Testis (tissue), 5 donors: Measurements from ENCODE around the gene COLGALT1. TPM values are rescaled to one million over a fixed set of nuclear protein-coding genes. Genes with fewer than 3 reads are reported as not detected.
A peak's percentile ranks its signal among the peaks of the same experiment; 100 is the strongest.
"Not testable (repeated sequence)": the region's sequence is repeated elsewhere in the genome, so short reads cannot be mapped to it uniquely, and the experiment has no call there.

Experiments
- DNase-seq: peaks from one replicate; pipeline ENCODE4 v3.0.0-alpha.2; 2019
- H3K27ac ChIP-seq, 2 donors: fragments of 200-600 bp; sonication (generic); one replicate each; pipeline ENCODE4 v1.5.1; 2019
- H3K27me3 ChIP-seq: fragments of 200-600 bp; sonication (generic); one replicate; pipeline ENCODE4 v1.5.1; 2019
- H3K36me3 ChIP-seq: fragments of 200-600 bp; sonication (generic); one replicate; pipeline ENCODE4 v1.5.1; 2017; ENCODE audit warnings: low read depth; ENCODE audit errors: missing control alignments
- H3K4me1 ChIP-seq: fragments of 200-600 bp; sonication (generic); one replicate; pipeline ENCODE4 v1.5.1; 2019
- H3K4me3 ChIP-seq, 2 donors: fragments of 200-600 bp; sonication (generic); one replicate each; pipeline ENCODE4 v1.5.1; 2017 to 2019
- H3K9me3 ChIP-seq: fragments of 200-600 bp; sonication (generic); one replicate; pipeline ENCODE4 v1.5.1; 2017
- POLR2A ChIP-seq: fragments of 450-650 bp; IDR thresholded peaks from one replicate; pipeline ENCODE4 v1.6.1; 2017; ENCODE audit warnings: antibody characterized with exemption, mild to moderate bottlenecking, moderate library complexity
- WGBS, 2 donors: methylation state at CpG; one replicate each; pipeline ENCODE4 v1.1.5; 2018; 5-methylcytosine and 5-hydroxymethylcytosine counted together
- intact Hi-C: fragments of 100-400 bp; cut with DNase I; formaldehyde crosslinking; loops from one replicate; pipeline ENCODE4 v1.15.1; 2023; ENCODE audit warnings: low total_unique reads
- long read RNA-seq, 2 donors: transcript quantifications; one replicate each; lab custom pipeline, GENCODE V29; 2026
- polyA plus RNA-seq: library from polyadenylated mRNA; stranded (reverse); fragments of 350-450 nt; fragmentation: Illumina TruSeq; extraction: RNeasy Lipid Tissue Mini Kit (QIAGEN cat#74804); gene quantifications from one replicate; pipeline ENCODE4 v1.2.3, GENCODE V29; 2014; ENCODE audit warnings: low read depth, low replicate concordance; ENCODE audit not compliant: insufficient read depth
- total RNA-seq, 2 donors: library from RNA; depleted of rRNA; stranded (reverse); fragments of >200 nt; gene quantifications; one replicate each; pipeline ENCODE4 v1.2.3, GENCODE V29; 2016
- TF ChIP-seq, protein P1 (sequence below), 3 experiments: fragments of 450-650 bp in 2 of 3; fragments of 200-600 bp in 1 of 3; sonication (generic) in 1 of 3; IDR thresholded peaks; one replicate each; pipeline ENCODE4 v1.5.1; 2016 to 2019; ENCODE audit warnings: antibody characterized with exemption in 3 of 3, mild to moderate bottlenecking in 2 of 3, moderate library complexity in 1 of 3

COLGALT1 gene
- total RNA-seq = 10 to 100 TPM; 70.3 to 94.5 TPM
- 52.0 TPM for polyA plus RNA-seq
- long read RNA-seq, donor 1, transcript COLGALT1-201 (12 exons, 3,704 nt) = major isoform, 20 of 21 reads
- long read RNA-seq, donor 1, partial matches to known transcripts = 0 of 21 reads
- long read RNA-seq, donor 1, other reads (novel, unspliced or antisense) = 0 of 21 reads
- long read RNA-seq, donor 2, transcript COLGALT1-202 (2 exons, 2,941 nt) = minor isoform, 9 of 22 reads
- long read RNA-seq, donor 2, transcript COLGALT1-201 (12 exons, 3,704 nt) = major isoform, 13 of 22 reads
- long read RNA-seq, donor 2, partial matches to known transcripts = 0 of 22 reads
- long read RNA-seq, donor 2, other reads (novel, unspliced or antisense) = 0 of 22 reads

DNA sequence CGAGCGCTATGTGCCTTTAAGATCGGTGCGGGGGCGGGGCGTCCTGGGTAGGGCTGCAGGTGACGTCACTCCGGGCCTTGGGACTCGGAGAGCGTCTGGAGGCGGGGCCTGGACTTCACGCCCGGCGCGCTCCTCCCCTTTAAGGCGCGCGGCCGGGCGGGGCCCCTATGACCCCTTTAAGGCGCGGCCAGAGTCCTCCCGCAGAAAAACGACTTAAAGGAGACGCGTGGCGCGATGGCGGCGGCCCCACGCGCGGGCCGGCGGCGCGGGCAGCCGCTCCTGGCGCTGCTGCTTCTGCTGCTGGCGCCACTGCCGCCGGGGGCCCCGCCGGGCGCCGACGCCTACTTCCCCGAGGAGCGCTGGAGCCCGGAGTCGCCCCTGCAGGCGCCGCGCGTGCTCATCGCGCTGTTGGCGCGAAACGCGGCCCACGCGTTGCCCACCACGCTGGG lies at the start of gene COLGALT1:
Gene COLGALT1 (plus strand): TSS at position 170 of the 449 bp plus-strand sequence. CDS start 65 bp downstream, at position 235.
- Histone ChIP-seq H3K9me3 (no peaks in the 10 kb centered on the region), H3K4me1 (peaks cover 9% of the 10 kb centered on the region), H3K36me3 (no peaks in the 10 kb centered on the region), H3K4me3 (peak within 1 kb of the TSS; percentile 90 to 91), H3K27ac (peak within 1 kb of the TSS; percentile 69 to 89), H3K27me3 (no peaks in the 10 kb centered on the region)
- peak; percentile 100 for DNase-seq
- 1% methylated on average over 63 of the region's 64 CpGs; no CpG with 5 or more reads in 1 of the 2 donors for WGBS, 2 donors
- TF ChIP-seq, protein P1, sequence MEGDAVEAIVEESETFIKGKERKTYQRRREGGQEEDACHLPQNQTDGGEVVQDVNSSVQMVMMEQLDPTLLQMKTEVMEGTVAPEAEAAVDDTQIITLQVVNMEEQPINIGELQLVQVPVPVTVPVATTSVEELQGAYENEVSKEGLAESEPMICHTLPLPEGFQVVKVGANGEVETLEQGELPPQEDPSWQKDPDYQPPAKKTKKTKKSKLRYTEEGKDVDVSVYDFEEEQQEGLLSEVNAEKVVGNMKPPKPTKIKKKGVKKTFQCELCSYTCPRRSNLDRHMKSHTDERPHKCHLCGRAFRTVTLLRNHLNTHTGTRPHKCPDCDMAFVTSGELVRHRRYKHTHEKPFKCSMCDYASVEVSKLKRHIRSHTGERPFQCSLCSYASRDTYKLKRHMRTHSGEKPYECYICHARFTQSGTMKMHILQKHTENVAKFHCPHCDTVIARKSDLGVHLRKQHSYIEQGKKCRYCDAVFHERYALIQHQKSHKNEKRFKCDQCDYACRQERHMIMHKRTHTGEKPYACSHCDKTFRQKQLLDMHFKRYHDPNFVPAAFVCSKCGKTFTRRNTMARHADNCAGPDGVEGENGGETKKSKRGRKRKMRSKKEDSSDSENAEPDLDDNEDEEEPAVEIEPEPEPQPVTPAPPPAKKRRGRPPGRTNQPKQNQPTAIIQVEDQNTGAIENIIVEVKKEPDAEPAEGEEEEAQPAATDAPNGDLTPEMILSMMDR (IDR thresholded peaks at IDR 0.05) = peak in 2 of 3 experiments; percentile 5 to 53
- TF ChIP-seq POLR2A = no peak
- intact Hi-C loops = no loop called here

DNA sequence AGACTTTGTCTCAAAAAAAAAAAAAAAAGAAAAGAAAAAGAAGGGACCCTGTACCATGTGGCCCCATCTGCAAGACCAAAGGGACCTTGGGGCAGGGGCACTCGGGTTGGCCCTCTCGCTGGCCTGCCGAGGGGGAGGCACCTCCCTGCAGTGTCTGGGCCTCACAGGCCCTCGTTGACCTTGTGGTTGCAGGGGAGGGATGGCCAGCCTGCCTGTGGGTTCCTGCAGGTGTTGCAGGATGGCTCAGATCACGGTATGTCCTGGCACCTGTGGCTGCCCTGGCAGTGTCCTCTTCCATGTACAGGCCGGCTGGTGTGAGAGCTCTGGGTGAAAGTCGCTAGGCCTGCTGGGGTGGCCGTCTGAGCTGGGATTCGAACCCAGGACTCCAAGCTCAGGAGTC lies 48.7 kb upstream of the COLGALT1 start:
- peak overlapping the region; percentile 36 to 64 for H3K27ac ChIP-seq

DNA sequence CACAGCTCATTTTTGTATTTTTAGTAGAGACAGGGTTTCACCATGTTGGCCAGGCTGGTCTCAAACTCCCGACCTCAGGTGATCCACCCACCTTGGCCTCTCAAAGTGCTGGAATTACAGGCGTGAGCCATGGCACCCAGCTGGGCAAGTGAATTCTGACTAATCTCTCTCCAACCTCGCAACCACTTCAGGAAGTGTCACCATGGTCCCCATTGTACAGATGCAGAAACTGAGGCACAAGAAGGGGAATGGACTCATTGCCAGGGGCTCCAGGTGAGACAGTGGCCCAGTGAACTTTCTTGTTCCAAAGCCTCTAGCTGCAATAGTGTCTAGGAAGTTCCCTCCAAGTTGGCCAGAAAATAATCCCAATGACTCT lies 46.9 kb upstream of the COLGALT1 start:
- intact Hi-C loops, H3K36me3 ChIP-seq, H3K9me3 ChIP-seq, H3K4me3 ChIP-seq, H3K27me3 ChIP-seq, DNase-seq: not testable (repeated sequence)
- peak overlapping the region; percentile 48 to 57 for H3K27ac ChIP-seq
- WGBS, 2 donors = 84 to 88% methylated on average over 3 of the region's 3 CpGs
- H3K4me1 ChIP-seq = peaks cover 37% of the 10 kb centered on the region

More for the DNA sequence above, 48.7 kb upstream of the COLGALT1 start:
- peaks cover 33% of the 10 kb centered on the region for H3K4me1 ChIP-seq
- WGBS, 2 donors = 64 to 67% methylated on average over 6 to 9 of the region's 9 CpGs
- no peaks in the 10 kb centered on the region for H3K36me3 ChIP-seq
- no peaks in the 10 kb centered on the region for H3K9me3 ChIP-seq
- H3K4me3 ChIP-seq = no peak overlapping the region
- intact Hi-C loops = no loop called here
- no peak for DNase-seq
- no peaks in the 10 kb centered on the region for H3K27me3 ChIP-seq
- TF ChIP-seq POLR2A = no peak
- TF ChIP-seq, protein P1 (IDR thresholded peaks at IDR 0.05) = no peak

DNA sequence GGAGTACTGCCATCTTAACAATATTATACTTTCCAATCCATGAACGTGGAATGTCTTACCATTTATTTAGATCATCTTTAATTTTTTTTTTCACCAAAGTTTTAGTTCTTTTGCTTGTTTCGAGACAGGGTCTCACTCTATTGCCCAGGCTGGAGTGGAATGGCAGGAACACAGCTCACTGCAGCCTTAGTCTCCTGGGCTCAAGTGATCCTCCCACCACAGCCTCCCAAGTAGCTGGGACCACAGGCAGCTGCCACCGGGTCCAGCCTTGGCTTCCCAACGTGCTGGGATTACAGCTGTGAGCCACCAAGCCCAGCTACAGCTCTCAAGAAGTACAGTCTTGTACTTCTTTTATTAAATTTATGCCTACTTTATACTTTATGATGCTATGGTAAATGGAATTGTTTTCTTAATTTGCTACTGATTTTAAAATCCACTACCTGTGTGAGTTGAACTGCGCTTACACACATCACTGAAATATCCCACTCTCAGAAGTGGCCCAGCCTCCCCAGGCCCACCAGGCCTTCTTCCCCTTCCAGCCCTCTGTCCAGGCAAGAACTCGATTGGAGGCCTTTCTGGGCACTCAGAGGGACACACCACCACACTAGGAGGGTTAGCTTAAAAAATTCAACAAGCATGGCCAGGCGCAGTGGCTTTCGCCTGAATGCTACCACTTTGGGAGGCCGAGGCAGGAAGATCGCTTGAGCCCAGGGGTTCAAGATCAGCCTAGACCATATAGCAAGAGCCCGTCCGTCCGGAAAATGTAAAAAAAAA lies 45.0 kb upstream of the COLGALT1 start:
- WGBS, 2 donors = 24 to 30% methylated on average over 13 of the region's 13 CpGs
- Histone ChIP-seq H3K27ac (peak overlapping the region; percentile 93 to 96), H3K4me1 (peaks cover 30% of the 10 kb centered on the region), H3K4me3 (peak overlapping the region; percentile 85 to 90), H3K36me3 (no peaks in the 10 kb centered on the region), H3K9me3 (no peaks in the 10 kb centered on the region), H3K27me3 (no peaks in the 10 kb centered on the region)
- intact Hi-C loops = no loop called here
- DNase-seq = no peak
- TF ChIP-seq, protein P1 (IDR thresholded peaks at IDR 0.05) = no peak
- TF ChIP-seq POLR2A = no peak
